M059J (cell line): ENCODE measurements around the gene ZFAND3. TPM values are rescaled to one million over a fixed set of nuclear protein-coding genes. Genes with fewer than 3 reads are reported as not detected.

Source experiments
- DNase-seq: peaks from one replicate; pipeline ENCODE4 v3.0.0-alpha.2; 2012; ENCODE audit warnings: low read depth
- total RNA-seq: library from RNA; depleted of rRNA; stranded (reverse); fragments of >200 nt; shearing (Covaris generic); gene quantifications from 2 replicates; pipeline ENCODE4 v1.2.3, GENCODE V29; 2014

The ZFAND3 gene
- total RNA-seq, 1 experiment from 2014 or later: 36.2 TPM

GRCh38 chr6:37827603-37828265, 8.2 kb downstream of the ZFAND3 start:
- no peak for DNase-seq

- DNase-seq: no peak
These were observed 10.7 kb downstream of the ZFAND3 start for GRCh38 chr6:37830225-37830624.

- DNase-seq: no peak
These were observed 11.9 kb downstream of the ZFAND3 start for GRCh38 chr6:37831457-37831856.

- no peak for DNase-seq
These were observed 16.4 kb downstream of the ZFAND3 start for GRCh38 chr6:37835923-37836322.

GRCh38 chr6:37838219-37838921, 18.8 kb downstream of the ZFAND3 start:
- DNase-seq: no peak

- DNase-seq: no peak
These were observed 20.8 kb downstream of the ZFAND3 start for GRCh38 chr6:37840143-37840939.

- DNase-seq: no peak
These were observed 21.4 kb downstream of the ZFAND3 start for GRCh38 chr6:37840940-37841300.

GRCh38 chr6:37845026-37845911, 25.7 kb downstream of the ZFAND3 start:
- no peak for DNase-seq

- DNase-seq: no peak
These were observed 26.4 kb downstream of the ZFAND3 start for GRCh38 chr6:37845930-37846329.

GRCh38 chr6:37847704-37848103, 28.2 kb downstream of the ZFAND3 start:
- no peak for DNase-seq

- DNase-seq: no peak
These were observed 28.8 kb downstream of the ZFAND3 start for GRCh38 chr6:37848371-37848770.

GRCh38 chr6:37850260-37850659, 30.7 kb downstream of the ZFAND3 start:
- no peak for DNase-seq

GRCh38 chr6:37850728-37851285, 31.3 kb downstream of the ZFAND3 start:
- DNase-seq: no peak

GRCh38 chr6:37851997-37852524, 32.5 kb downstream of the ZFAND3 start:
- no peak for DNase-seq

- no peak for DNase-seq
These were observed 36.8 kb downstream of the ZFAND3 start for GRCh38 chr6:37856285-37856684.

- DNase-seq: no peak
These were observed 38.8 kb downstream of the ZFAND3 start for GRCh38 chr6:37858363-37858762.

GRCh38 chr6:37860226-37860839, 40.8 kb downstream of the ZFAND3 start:
- DNase-seq: peak; percentile 63

- DNase-seq: no peak
These were observed 41.9 kb downstream of the ZFAND3 start for GRCh38 chr6:37861452-37861851.

- DNase-seq: peak; percentile 63
These were observed 42.9 kb downstream of the ZFAND3 start for GRCh38 chr6:37862430-37862829.

- peak; percentile 94 for DNase-seq
These were observed 43.5 kb downstream of the ZFAND3 start for GRCh38 chr6:37862992-37863391.

- no peak for DNase-seq
These were observed 44.7 kb downstream of the ZFAND3 start for GRCh38 chr6:37864250-37864649.
